BLaER1 treated with 17β-estradiol and CSF1 and Interleukin-3, amounts not matched to agents 10 nM and 100 nM (cell line): ENCODE measurements around the gene SF3A2.
A peak's percentile ranks its signal among the peaks of the same experiment; 100 is the strongest.

Experiments
- H3K27ac ChIP-seq, 11 experiments: shearing (Covaris generic); formaldehyde crosslinking; 2 replicates each; pipeline ENCODE4 v1.8.1; 2022
- H3K27me3 ChIP-seq, 11 experiments: shearing (Covaris generic); formaldehyde crosslinking; 2 replicates each; pipeline ENCODE4 v1.8.1; 2022
- H3K36me3 ChIP-seq, 11 experiments: shearing (Covaris generic); formaldehyde crosslinking; 2 replicates each; pipeline ENCODE4 v1.8.1; 2022
- H3K4me1 ChIP-seq, 10 experiments: shearing (Covaris generic); formaldehyde crosslinking; 2 replicates each; pipeline ENCODE4 v1.8.1; 2022
- H3K4me2 ChIP-seq, 11 experiments: shearing (Covaris generic); formaldehyde crosslinking; 2 replicates each; pipeline ENCODE4 v1.8.1; 2022
- H3K4me3 ChIP-seq, 10 experiments: shearing (Covaris generic); formaldehyde crosslinking; 2 replicates each; pipeline ENCODE4 v1.8.1; 2022
- H3K9ac ChIP-seq, 11 experiments: shearing (Covaris generic); formaldehyde crosslinking; 2 replicates each; pipeline ENCODE4 v1.8.1; 2022
- H3K9me3 ChIP-seq, 11 experiments: shearing (Covaris generic); formaldehyde crosslinking; replicated peaks in 1 of 11; 2 replicates each; pipeline ENCODE4 v1.8.1; 2022
- H4K20me1 ChIP-seq, 11 experiments: shearing (Covaris generic); formaldehyde crosslinking; 2 replicates each; pipeline ENCODE4 v1.8.1; 2022
- Cebpa-rat ChIP-seq, 11 experiments: shearing (Covaris generic); IDR thresholded peaks; 2 replicates each; pipeline ENCODE4 v1.8.1; 2022

The SF3A2 gene

DNA sequence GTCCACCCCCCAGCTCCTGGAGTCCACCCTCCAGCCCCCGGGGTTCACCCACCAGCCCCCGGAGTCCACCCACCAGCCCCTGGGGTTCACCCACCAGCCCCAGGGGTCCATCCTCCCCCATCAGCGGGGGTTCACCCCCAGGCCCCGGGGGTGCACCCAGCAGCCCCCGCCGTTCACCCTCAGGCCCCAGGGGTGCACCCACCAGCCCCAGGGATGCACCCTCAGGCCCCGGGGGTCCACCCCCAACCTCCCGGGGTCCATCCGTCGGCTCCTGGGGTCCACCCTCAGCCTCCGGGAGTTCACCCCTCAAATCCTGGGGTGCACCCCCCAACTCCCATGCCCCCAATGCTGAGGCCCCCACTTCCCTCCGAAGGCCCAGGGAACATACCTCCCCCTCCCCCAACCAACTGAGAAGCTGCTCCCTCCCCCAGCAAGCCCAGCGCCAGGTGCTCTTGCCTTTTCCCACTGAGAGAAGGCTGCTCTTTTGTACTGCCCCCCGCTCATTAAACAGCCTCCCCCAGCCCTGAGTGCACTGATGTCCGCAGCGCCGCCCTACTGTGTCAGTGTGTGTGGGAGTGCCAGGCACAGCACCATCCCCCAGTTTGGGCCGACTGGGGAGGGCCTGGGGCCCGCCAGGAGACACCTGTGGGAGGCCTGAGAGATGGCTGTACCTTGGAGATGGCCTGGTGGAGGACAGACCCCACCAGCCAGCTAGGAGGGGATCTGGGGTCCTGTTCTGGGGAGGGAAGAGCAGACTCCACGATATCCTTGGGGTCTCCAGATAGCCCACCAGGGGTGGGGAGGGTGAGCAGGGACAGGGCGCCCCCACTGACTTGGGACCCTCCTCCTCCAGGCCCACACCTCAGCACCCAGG is 11.7 kb downstream of the SF3A2 start:
- Histone ChIP-seq H3K9ac (no peak overlapping the region), H3K4me2 (no peak overlapping the region), H3K4me3 (no peak overlapping the region), H3K36me3 (peaks cover 60 to 84% (median 67%) of the 10 kb centered on the region in 11 experiments), H3K4me1 (peaks cover 19 to 38% (median 25%) of the 10 kb centered on the region in 10 experiments), H3K9me3 (peaks cover 0 to 13% (median 7%) of the 10 kb centered on the region in 11 experiments; a peak in 8 of 22 replicates), H4K20me1 (peaks cover 62 to 100% (median 100%) of the 10 kb centered on the region in 11 experiments), H3K27ac (no peak overlapping the region), H3K27me3 (peaks cover 47 to 52% (median 50%) of the 10 kb centered on the region in 11 experiments)
- TF ChIP-seq Cebpa-rat (IDR thresholded peaks at IDR 0.05) = no peak

DNA sequence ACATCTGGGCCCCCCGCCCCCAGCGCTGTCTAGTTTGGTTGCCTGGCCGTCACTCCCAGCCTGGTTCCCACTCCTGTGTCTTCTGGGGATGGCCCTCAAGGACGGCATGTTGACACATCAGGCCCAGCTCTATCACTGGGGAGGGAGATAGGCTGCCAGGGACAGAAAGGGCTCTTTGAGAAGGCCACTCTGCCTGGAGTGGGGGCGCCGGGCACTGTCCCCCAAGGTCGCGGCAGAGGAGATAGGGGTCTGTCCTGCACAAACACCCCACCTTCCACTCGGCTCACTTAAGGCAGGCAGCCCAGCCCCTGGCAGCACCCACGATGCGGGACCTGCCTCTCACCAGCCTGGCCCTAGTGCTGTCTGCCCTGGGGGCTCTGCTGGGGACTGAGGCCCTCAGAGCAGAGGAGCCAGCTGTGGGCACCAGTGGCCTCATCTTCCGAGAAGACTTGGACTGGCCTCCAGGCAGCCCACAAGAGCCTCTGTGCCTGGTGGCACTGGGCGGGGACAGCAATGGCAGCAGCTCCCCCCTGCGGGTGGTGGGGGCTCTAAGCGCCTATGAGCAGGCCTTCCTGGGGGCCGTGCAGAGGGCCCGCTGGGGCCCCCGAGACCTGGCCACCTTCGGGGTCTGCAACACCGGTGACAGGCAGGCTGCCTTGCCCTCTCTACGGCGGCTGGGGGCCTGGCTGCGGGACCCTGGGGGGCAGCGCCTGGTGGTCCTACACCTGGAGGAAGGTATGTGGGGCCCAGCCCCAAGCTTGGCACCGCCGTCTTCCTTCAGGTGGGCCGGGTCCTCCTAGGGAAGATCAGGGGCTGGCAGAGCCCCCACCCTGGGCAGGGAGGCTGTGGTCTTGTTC is 12.6 kb downstream of the SF3A2 start, which contains the start of gene AMH:
AMH (plus strand) TSS at position 314 of the 857 bp plus-strand sequence; CDS start at position 324, 10 bp downstream.
- Histone ChIP-seq H3K4me1 (peaks cover 25 to 39% (median 31%) of the 10 kb centered on the region in 10 experiments), H4K20me1 (peaks cover 54 to 100% (median 100%) of the 10 kb centered on the region in 11 experiments), H3K4me2 (no peak within 1 kb of the TSS), H3K9me3 (peaks cover 0 to 13% (median 7%) of the 10 kb centered on the region in 11 experiments; a peak in 8 of 22 replicates), H3K27ac (no peak within 1 kb of the TSS), H3K9ac (no peak within 1 kb of the TSS), H3K36me3 (peaks cover 51 to 75% (median 58%) of the 10 kb centered on the region in 11 experiments), H3K27me3 (peaks cover 56 to 60% (median 58%) of the 10 kb centered on the region in 11 experiments), H3K4me3 (no peak within 1 kb of the TSS)
- no peak for TF ChIP-seq Cebpa-rat (IDR thresholded peaks at IDR 0.05)

DNA sequence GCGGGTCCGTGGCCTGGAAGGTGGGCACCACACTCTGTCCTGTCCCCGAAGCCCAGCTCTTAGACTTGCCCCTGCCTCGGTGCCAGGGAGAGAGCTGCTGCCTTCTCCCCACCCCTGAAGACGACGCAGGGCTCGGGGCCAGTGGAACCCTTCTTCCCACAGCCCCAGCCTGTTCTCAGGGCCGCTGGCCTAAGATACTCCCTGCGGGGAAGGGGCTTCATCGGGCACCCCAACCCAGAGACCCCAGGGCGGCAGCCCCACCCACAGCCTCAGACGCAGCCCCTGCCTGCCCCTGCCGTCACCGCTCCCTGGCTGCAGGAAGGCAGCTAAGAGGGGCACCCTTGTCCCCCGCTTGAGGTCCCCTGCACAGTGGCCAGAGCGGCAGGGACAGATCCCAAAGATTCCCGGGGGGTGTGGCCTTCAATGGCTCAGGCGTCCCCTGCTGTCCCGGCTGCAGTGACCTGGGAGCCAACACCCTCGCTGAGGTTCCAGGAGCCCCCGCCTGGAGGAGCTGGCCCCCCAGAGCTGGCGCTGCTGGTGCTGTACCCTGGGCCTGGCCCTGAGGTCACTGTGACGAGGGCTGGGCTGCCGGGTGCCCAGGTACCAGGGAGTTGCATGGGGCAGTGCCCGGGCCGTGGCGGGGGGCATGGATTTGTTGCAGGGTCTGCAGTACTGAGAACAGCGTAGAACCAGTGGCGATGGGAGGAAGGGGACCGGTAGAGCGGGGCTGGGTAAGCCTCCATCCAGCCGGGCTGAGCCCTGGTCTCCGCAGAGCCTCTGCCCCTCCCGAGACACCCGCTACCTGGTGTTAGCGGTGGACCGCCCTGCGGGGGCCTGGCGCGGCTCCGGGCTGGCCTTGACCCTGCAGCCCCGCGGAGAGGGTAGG is 13.5 kb downstream of the SF3A2 start:
- Histone ChIP-seq H3K36me3 (peaks cover 42 to 66% (median 49%) of the 10 kb centered on the region in 11 experiments), H3K27ac (no peak overlapping the region), H3K9ac (no peak overlapping the region), H4K20me1 (peaks cover 45 to 93% (median 91%) of the 10 kb centered on the region in 11 experiments), H3K27me3 (peaks cover 59 to 66% (median 63%) of the 10 kb centered on the region in 11 experiments), H3K9me3 (peaks cover 0 to 13% (median 7%) of the 10 kb centered on the region in 11 experiments; a peak in 8 of 22 replicates), H3K4me2 (no peak overlapping the region), H3K4me1 (peaks cover 25 to 41% (median 35%) of the 10 kb centered on the region in 10 experiments), H3K4me3 (no peak overlapping the region)
- no peak for TF ChIP-seq Cebpa-rat (IDR thresholded peaks at IDR 0.05)

DNA sequence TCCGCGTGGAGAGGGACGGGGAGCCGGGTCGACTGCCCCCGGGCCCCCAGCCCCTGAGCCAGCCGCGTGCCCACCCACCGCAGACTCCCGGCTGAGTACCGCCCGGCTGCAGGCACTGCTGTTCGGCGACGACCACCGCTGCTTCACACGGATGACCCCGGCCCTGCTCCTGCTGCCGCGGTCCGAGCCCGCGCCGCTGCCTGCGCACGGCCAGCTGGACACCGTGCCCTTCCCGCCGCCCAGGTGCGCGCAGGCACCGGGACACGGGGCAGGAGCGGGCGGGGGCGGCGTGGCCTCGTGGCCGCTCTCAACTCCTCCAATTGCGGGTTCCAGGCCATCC is 14.1 kb downstream of the SF3A2 start:
- no peak overlapping the region for H3K27ac ChIP-seq
- H3K36me3 ChIP-seq = peaks cover 36 to 60% (median 43%) of the 10 kb centered on the region in 11 experiments
- peaks cover 39 to 87% (median 85%) of the 10 kb centered on the region in 11 experiments for H4K20me1 ChIP-seq
- no peak overlapping the region for H3K4me3 ChIP-seq
- no peak for TF ChIP-seq Cebpa-rat (IDR thresholded peaks at IDR 0.05)
- no peak overlapping the region for H3K9ac ChIP-seq
- peaks cover 0 to 13% (median 7%) of the 10 kb centered on the region in 11 experiments; a peak in 8 of 22 replicates for H3K9me3 ChIP-seq
- no peak overlapping the region for H3K4me2 ChIP-seq
- H3K4me1 ChIP-seq = peaks cover 32 to 47% (median 42%) of the 10 kb centered on the region in 10 experiments
- peaks cover 59 to 66% (median 63%) of the 10 kb centered on the region in 11 experiments for H3K27me3 ChIP-seq

DNA sequence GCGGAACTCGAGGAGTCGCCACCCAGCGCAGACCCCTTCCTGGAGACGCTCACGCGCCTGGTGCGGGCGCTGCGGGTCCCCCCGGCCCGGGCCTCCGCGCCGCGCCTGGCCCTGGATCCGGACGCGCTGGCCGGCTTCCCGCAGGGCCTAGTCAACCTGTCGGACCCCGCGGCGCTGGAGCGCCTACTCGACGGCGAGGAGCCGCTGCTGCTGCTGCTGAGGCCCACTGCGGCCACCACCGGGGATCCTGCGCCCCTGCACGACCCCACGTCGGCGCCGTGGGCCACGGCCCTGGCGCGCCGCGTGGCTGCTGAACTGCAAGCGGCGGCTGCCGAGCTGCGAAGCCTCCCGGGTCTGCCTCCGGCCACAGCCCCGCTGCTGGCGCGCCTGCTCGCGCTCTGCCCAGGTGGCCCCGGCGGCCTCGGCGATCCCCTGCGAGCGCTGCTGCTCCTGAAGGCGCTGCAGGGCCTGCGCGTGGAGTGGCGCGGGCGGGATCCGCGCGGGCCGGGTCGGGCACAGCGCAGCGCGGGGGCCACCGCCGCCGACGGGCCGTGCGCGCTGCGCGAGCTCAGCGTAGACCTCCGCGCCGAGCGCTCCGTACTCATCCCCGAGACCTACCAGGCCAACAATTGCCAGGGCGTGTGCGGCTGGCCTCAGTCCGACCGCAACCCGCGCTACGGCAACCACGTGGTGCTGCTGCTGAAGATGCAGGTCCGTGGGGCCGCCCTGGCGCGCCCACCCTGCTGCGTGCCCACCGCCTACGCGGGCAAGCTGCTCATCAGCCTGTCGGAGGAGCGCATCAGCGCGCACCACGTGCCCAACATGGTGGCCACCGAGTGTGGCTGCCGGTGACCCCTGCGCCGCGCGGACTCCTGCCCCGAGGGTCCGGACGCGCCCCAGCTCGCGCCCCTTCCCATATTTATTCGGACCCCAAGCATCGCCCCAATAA is 14.8 kb downstream of the SF3A2 start:
- Histone ChIP-seq H3K27me3 (peaks cover 59 to 66% (median 63%) of the 10 kb centered on the region in 11 experiments), H3K4me2 (peak overlapping the region; percentile 71 to 98 (median 86); a peak in 19 of 22 replicates), H3K36me3 (peaks cover 30 to 54% (median 37%) of the 10 kb centered on the region in 11 experiments), H3K4me1 (peaks cover 34 to 54% (median 48%) of the 10 kb centered on the region in 10 experiments), H4K20me1 (peaks cover 32 to 81% (median 79%) of the 10 kb centered on the region in 11 experiments), H3K27ac (no peak overlapping the region), H3K9ac (no peak overlapping the region), H3K4me3 (0 out of 20 replicates have a peak overlapping the region, but pooled peaks of 2 of the 10 experiments have one; percentile 15 to 22), H3K9me3 (peaks cover 0 to 13% (median 7%) of the 10 kb centered on the region in 11 experiments; a peak in 8 of 22 replicates)
- no peak for TF ChIP-seq Cebpa-rat (IDR thresholded peaks at IDR 0.05)

DNA sequence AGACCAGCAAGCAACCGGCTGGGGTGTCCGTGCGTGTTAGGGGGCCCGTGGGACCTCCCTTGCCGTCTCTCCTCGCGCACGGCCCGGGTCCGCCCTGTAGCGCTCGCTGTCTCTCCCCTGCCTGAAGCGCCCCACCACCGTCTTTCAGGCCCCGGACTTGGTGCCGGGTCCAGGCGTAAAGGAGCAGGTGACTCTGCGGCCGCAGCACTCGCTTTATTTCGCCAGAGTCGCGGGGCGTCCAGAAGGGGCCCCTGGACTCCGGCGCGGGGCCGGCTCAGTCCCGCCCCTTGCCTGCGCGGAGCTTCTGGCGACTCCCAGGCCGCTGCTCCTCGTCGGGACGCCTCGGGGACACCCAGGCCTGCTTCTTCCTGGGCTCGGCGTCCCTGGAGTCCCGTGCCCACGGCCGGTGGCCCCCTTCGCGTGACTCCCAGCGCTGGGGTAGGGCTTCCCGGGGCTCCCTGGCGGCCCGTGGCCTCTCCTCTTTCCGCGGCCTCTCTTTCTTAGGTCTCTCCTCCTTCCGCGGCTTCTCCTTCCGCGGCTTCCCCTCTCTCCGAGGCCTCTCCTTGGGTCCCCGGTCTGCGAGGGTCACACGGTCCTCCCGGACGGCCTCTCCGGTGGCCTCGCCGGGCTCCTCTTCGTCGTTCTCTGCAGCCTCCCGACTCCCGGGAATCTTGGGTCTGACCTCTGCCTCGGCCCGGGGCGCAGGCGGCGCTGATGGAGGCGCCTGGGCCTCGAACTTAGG is 15.6 kb downstream of the SF3A2 start:
- Histone ChIP-seq H3K4me2 (peak overlapping the region; percentile 71 to 98 (median 86)), H3K9me3 (peaks cover 0 to 13% (median 7%) of the 10 kb centered on the region in 11 experiments; a peak in 8 of 22 replicates), H4K20me1 (peaks cover 24 to 72% (median 70%) of the 10 kb centered on the region in 11 experiments), H3K27me3 (peaks cover 59 to 66% (median 63%) of the 10 kb centered on the region in 11 experiments), H3K36me3 (peaks cover 21 to 45% (median 28%) of the 10 kb centered on the region in 11 experiments), H3K4me3 (peak overlapping the region; percentile 21 to 55 (median 36); a peak in 17 of 20 replicates), H3K27ac (no peak overlapping the region), H3K4me1 (peaks cover 38 to 62% (median 57%) of the 10 kb centered on the region in 10 experiments), H3K9ac (peak overlapping the region in 7 of 11 experiments; percentile 0 to 57 (median 41); a peak in 9 of 22 replicates)
- no peak for TF ChIP-seq Cebpa-rat (IDR thresholded peaks at IDR 0.05)
